ENCODE measurements around the gene TMEM9.
A peak's percentile ranks its signal among the peaks of the same experiment; 100 is the strongest.

TMEM9 gene

GRCh38 chr1:201128962-201129361 lies 25.3 kb downstream of the TMEM9 start:
- DNase-seq = no peak

GRCh38 chr1:201128476-201128875 lies 25.8 kb downstream of the TMEM9 start:
- DNase-seq = no peak

GRCh38 chr1:201127755-201128455 lies 26.4 kb downstream of the TMEM9 start:
- no peak for DNase-seq

- no peak for DNase-seq
Observed at GRCh38 chr1:201126832-201127754, 27.2 kb downstream of the TMEM9 start, which contains the start of gene ASCL5. Gene ASCL5 (minus strand): TSS chr1:201127184. CDS start chr1:201115372, 11,812 bp downstream.

GRCh38 chr1:201126463-201126831 lies 27.8 kb downstream of the TMEM9 start:
- no peak for DNase-seq

- no peak for DNase-seq
Observed at GRCh38 chr1:201125800-201126199, 28.5 kb downstream of the TMEM9 start.

GRCh38 chr1:201125019-201125418 lies 29.3 kb downstream of the TMEM9 start:
- DNase-seq = no peak

GRCh38 chr1:201123866-201124265 lies 30.4 kb downstream of the TMEM9 start:
- DNase-seq = no peak

GRCh38 chr1:201122321-201122957 lies 31.8 kb downstream of the TMEM9 start:
- DNase-seq = no peak

GRCh38 chr1:201119206-201120197 lies 34.8 kb downstream of the TMEM9 start:
- no peak for DNase-seq

GRCh38 chr1:201116091-201116490 lies 38.2 kb downstream of the TMEM9 start:
- DNase-seq = no peak

- DNase-seq = no peak
Observed at GRCh38 chr1:201115390-201115937, 38.8 kb downstream of the TMEM9 start.

GRCh38 chr1:201114245-201115131 lies 39.8 kb downstream of the TMEM9 start:
- DNase-seq = peak; percentile 97

- DNase-seq = no peak
Observed at GRCh38 chr1:201113451-201114244, 40.6 kb downstream of the TMEM9 start.

GRCh38 chr1:201112926-201113325 lies 41.3 kb downstream of the TMEM9 start:
- no peak for DNase-seq

- no peak for DNase-seq
Observed at GRCh38 chr1:201112173-201112731, 42.0 kb downstream of the TMEM9 start, which contains the start of gene CACNA1S. Gene CACNA1S (minus strand): TSS chr1:201112426. CDS start chr1:201112339, 87 bp downstream.

- DNase-seq = no peak
Observed at GRCh38 chr1:201111672-201112071, 42.6 kb downstream of the TMEM9 start.

- no peak for DNase-seq
Observed at GRCh38 chr1:201111156-201111555, 43.1 kb downstream of the TMEM9 start.

GRCh38 chr1:201110616-201111015 lies 43.7 kb downstream of the TMEM9 start:
- DNase-seq = no peak
